ENCODE data around the gene DLL1.

Gene DLL1

DNA sequence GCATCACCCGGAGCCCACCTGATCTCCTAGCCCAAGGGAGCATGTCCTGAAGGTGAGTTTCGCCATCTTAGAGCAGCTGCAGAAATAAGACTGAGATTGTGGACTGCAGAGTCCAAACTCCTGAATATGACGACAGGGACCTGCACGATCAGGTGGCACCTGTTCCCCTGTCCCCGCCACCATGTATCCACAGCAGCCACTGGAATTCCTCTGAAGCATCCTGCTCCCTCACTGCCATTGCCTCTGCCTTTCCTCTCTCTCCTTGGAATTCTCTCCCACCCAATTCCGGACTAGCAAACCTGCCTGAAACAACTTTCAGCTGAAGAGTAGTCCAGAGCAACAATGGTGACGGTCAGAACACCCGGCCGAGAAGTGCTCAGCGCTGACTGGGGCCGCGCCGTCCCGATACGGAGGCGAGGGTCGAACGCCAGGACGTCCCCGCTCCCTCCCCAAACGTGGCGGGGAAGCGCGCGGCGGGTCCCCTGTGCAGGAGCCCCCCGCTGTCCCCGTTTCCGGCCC lies 15.0 kb upstream of the DLL1 start:
- POLR2A ChIA-PET, result no interaction called here
- CTCF ChIA-PET, result interaction anchor here (1.3 kb wide), 2 partner anchors 14 to 211 kb away, joined by 3 read pairs; no protein-coding TSS in a partner anchor
- no peak for TF ChIP-seq CTCF (IDR thresholded peaks at IDR 0.05; ENCODE audit: control extremely low read depth, extremely low read depth, low read depth, missing control alignments)
- no peak for DNase-seq (ENCODE audit: extremely low spot score)

GRCh38 chr6:170301184-170301583 lies 10.3 kb upstream of the DLL1 start:
- ChIA-PET CTCF (no interaction called here), POLR2A (no interaction called here)
- DNase-seq (ENCODE audit: extremely low spot score), result no peak
- TF ChIP-seq CTCF (IDR thresholded peaks at IDR 0.05; ENCODE audit: control extremely low read depth, extremely low read depth, low read depth, missing control alignments), result no peak

GRCh38 chr6:170298688-170299087 lies 7.8 kb upstream of the DLL1 start:
- POLR2A ChIA-PET, result no interaction called here
- no peak for DNase-seq (ENCODE audit: extremely low spot score)
- no peak for TF ChIP-seq CTCF (IDR thresholded peaks at IDR 0.05; ENCODE audit: control extremely low read depth, extremely low read depth, low read depth, missing control alignments)
- CTCF ChIA-PET, result no interaction called here

- DNase-seq (ENCODE audit: extremely low spot score), result no peak
- CTCF ChIA-PET, result no interaction called here
- POLR2A ChIA-PET, result no interaction called here
- TF ChIP-seq CTCF (IDR thresholded peaks at IDR 0.05; ENCODE audit: control extremely low read depth, extremely low read depth, low read depth, missing control alignments), result no peak
These were observed 6.9 kb upstream of the DLL1 start for GRCh38 chr6:170297576-170298330.

DNA sequence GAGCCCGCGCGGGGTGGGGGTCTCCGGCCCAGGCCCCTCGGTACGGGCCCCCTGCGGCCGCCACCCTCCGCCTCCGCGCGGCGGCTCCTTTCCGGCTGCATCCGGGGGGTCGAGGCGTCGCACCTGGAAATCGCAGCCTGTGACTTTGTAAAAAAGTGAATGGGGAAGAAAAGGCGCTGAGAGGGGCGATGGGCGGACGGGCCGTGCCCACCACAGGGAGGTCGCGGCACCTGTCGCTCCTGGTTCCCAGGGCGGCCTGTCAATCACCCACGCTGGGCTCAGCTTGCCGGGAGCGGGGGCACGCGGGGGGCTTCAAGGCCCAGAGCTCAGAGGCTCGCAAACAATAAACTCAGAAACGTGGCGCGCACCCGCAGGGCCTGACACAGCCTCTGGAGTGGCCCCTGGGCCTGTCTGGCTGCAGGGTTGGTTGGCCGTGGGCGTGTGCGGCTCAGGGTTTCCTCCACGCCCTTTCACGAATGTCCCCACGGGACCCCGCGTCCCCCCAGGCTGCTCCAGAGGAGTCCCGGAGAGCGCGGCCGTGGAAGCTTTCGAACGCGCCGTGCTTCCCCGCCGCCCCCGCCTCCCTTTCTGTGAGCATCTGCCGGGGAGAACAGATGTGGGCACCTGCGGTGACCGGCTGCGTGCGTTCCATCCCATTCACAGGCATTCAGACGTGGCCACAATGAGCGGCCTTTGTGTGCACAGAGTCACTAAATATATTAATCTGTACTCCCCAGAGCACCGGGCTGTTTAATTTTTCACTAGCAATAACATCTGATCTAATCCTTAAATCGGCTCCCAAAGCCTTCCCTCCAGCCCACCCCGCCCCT lies 6.1 kb upstream of the DLL1 start:
- POLR2A ChIA-PET, result no interaction called here
- TF ChIP-seq CTCF (IDR thresholded peaks at IDR 0.05; ENCODE audit: control extremely low read depth, extremely low read depth, low read depth, missing control alignments), result no peak
- CTCF ChIA-PET, result no interaction called here
- DNase-seq (ENCODE audit: extremely low spot score), result no peak

- DNase-seq (ENCODE audit: extremely low spot score), result no peak
- ChIA-PET CTCF (interaction anchor here (1.0 to 2.1 kb wide), 2 partner anchors 8 to 464 kb away, joined by 4 to 9 read pairs; no protein-coding TSS in a partner anchor), POLR2A (no interaction called here)
- TF ChIP-seq CTCF (IDR thresholded peaks at IDR 0.05; ENCODE audit: control extremely low read depth, extremely low read depth, low read depth, missing control alignments), result no peak
These were observed 5.5 kb upstream of the DLL1 start for GRCh38 chr6:170296423-170296745.
